B cell (primary cell): Measurements from ENCODE around the gene CAMTA1. TPM values are rescaled to one million over a fixed set of nuclear protein-coding genes. Genes with fewer than 3 reads are reported as not detected.

Experiments used
- ATAC-seq: fragments of 200-7000 bp; cut with Tn5 transposase; one replicate; pipeline ENCODE4 v1.10.0; 2021; ENCODE audit warnings: low read depth, mild to moderate bottlenecking, moderate number of reproducible peaks, moderate library complexity
- CTCF ChIA-PET: fragments of 350-600 bp; sonication (Branson Sonifier 250); formaldehyde crosslinking; loops from one replicate; lab custom pipeline; 2021; ENCODE audit warnings: antibody characterized with exemption, inconsistent platforms; lab: Charles Lee
- POLR2A ChIA-PET: fragments of 350-600 bp; sonication (Branson Sonifier 250); formaldehyde crosslinking; loops from one replicate; lab custom pipeline; 2021; ENCODE audit warnings: antibody characterized with exemption; lab: Charles Lee
- DNase-seq: peaks from one replicate; pipeline ENCODE4 v3.0.0; 2013
- H2AFZ ChIP-seq: 2 replicates; pipeline ENCODE4 v1.6.1; 2012; ENCODE audit warnings: mild to moderate bottlenecking, low read depth, low read length; ENCODE audit not compliant: insufficient read depth, poor library complexity, severe bottlenecking
- H3K27ac ChIP-seq, 2 donors: 1 replicate in 1 of 2; 2 replicates in 1 of 2; pipeline ENCODE4 v1.5.1; 2012 to 2013; ENCODE audit warnings: low read length in 2 of 2, mild to moderate bottlenecking in 2 of 2, moderate library complexity in 1 of 2
- H3K27me3 ChIP-seq, 4 experiments: fragments of 200-600 bp in 1 of 4; sonication (generic) in 1 of 4; replicated peaks in 1 of 4; 1 replicate in 2 of 4; 2 replicates in 2 of 4; pipeline versions ENCODE4 v1.6.1 to v1.7.0; 2013 to 2016; ENCODE audit warnings: low read length in 3 of 4, mild to moderate bottlenecking in 2 of 4, mixed read lengths in 1 of 4, moderate library complexity in 1 of 4; ENCODE audit not compliant: insufficient read depth in 4 of 4, control insufficient read depth in 3 of 4; ENCODE audit errors: control extremely low read depth in 1 of 4
- H3K36me3 ChIP-seq, 2 experiments: replicated peaks in 1 of 2; 1 replicate in 1 of 2; 2 replicates in 1 of 2; pipeline versions ENCODE4 v1.6.1 to v1.7.1; 2013; ENCODE audit warnings: low read length in 1 of 2; ENCODE audit not compliant: insufficient read depth in 2 of 2, control insufficient read depth in 1 of 2; ENCODE audit errors: control extremely low read depth in 1 of 2, extremely low read depth in 1 of 2
- H3K4me1 ChIP-seq, 2 donors: fragments of 200-600 bp in 1 of 2; sonication (generic) in 1 of 2; 1 replicate in 1 of 2; 2 replicates in 1 of 2; pipeline versions ENCODE4 v1.5.1 to v1.6.1; 2013 to 2017; ENCODE audit warnings: low read length in 2 of 2; ENCODE audit not compliant: control insufficient read depth in 2 of 2, insufficient read depth in 2 of 2
- H3K4me2 ChIP-seq: replicated peaks from 2 replicates; pipeline ENCODE3; 2012; ENCODE audit warnings: mild to moderate bottlenecking, low read depth, low read length; ENCODE audit not compliant: poor library complexity, severe bottlenecking
- H3K4me3 ChIP-seq, 5 experiments: fragments of 200-600 bp in 1 of 5; sonication (generic) in 1 of 5; 1 replicate in 3 of 5; 2 replicates in 2 of 5; pipeline versions ENCODE4 v1.5.1 to v1.7.0; 2011 to 2016; ENCODE audit warnings: low read length in 4 of 5, mild to moderate bottlenecking in 4 of 5, low read depth in 2 of 5, control low read depth in 1 of 5, moderate library complexity in 1 of 5; ENCODE audit not compliant: insufficient read depth in 1 of 5; ENCODE audit errors: control extremely low read depth in 1 of 5, extremely low read depth in 1 of 5
- H3K79me2 ChIP-seq: fragments of 200-600 bp; sonication (generic); one replicate; pipeline ENCODE4 v1.6.0; 2016; ENCODE audit warnings: low read length; ENCODE audit not compliant: control insufficient read depth, insufficient read depth
- H3K9ac ChIP-seq: fragments of 200-600 bp; sonication (generic); 2 replicates; pipeline ENCODE4 v1.6.1; 2017; ENCODE audit warnings: mild to moderate bottlenecking, low read length, moderate library complexity
- H3K9me3 ChIP-seq, 3 donors: one replicate each; pipeline versions ENCODE4 v1.6.1 to v1.7.1; 2013; ENCODE audit warnings: low read length in 2 of 3; ENCODE audit not compliant: control insufficient read depth in 2 of 3, insufficient read depth in 1 of 3; ENCODE audit errors: control extremely low read depth in 1 of 3
- H4K20me1 ChIP-seq: 2 replicates; pipeline ENCODE4 v1.6.0; 2012; ENCODE audit warnings: mild to moderate bottlenecking, low read length; ENCODE audit not compliant: insufficient read depth, control insufficient read depth, poor library complexity, severe bottlenecking
- H3K27ac Mint-ChIP-seq: one replicate; pipeline ENCODE4 v1.8.0; 2021; ENCODE audit warnings: mixed read lengths
- H3K27me3 Mint-ChIP-seq: one replicate; pipeline ENCODE4 v1.8.0; 2021; ENCODE audit warnings: mixed read lengths
- H3K4me1 Mint-ChIP-seq: one replicate; pipeline ENCODE4 v1.8.0; 2021; ENCODE audit warnings: mixed read lengths
- H3K4me3 Mint-ChIP-seq: one replicate; pipeline ENCODE4 v1.8.0; 2021; ENCODE audit warnings: mixed read lengths
- H3K9me3 Mint-ChIP-seq: one replicate; pipeline ENCODE4 v1.8.0; 2022; ENCODE audit warnings: mixed read lengths; ENCODE audit not compliant: insufficient read depth
- EZH2 ChIP-seq: IDR thresholded peaks from 2 replicates; pipeline ENCODE4 v1.6.1; 2012; ENCODE audit warnings: borderline replicate concordance, low read depth, mild to moderate bottlenecking, moderate library complexity, low read length; ENCODE audit not compliant: insufficient read depth, poor library complexity, severe bottlenecking
- WGBS: methylation state at CpG from one replicate; pipeline ENCODE4 v1.1.5; 2013; ENCODE audit warnings: missing lambda C conversion rate; ENCODE audit not compliant: insufficient coverage; 5-methylcytosine and 5-hydroxymethylcytosine counted together
- intact Hi-C: fragments of 100-400 bp; cut with micrococcal nuclease; formaldehyde crosslinking; loops from one replicate; pipeline ENCODE4 v1.10.0; 2022
- polyA plus RNA-seq: library from polyadenylated mRNA; depleted of rRNA; stranded (reverse); fragments of >200 nt; gene quantifications from 2 replicates; pipeline ENCODE4 v1.2.3, GENCODE V29; 2012
- total RNA-seq, 2 donors: library from RNA; stranded (reverse); fragments of 120-200 nt in 1 of 2; gene quantifications; 1 replicate in 1 of 2; 2 replicates in 1 of 2; pipeline versions ENCODE4 v1.2.3 to v1.2.4, GENCODE V29; 2013 to 2022
- TF ChIP-seq, protein P1 (sequence below): fragments of 200-600 bp; IDR thresholded peaks from one replicate; pipeline ENCODE4 v1.8.0; 2022; ENCODE audit warnings: antibody characterized with exemption, mild to moderate bottlenecking

Gene CAMTA1
- total and polyA plus RNA-seq, 2 donors (not counting 1 experiment from before 2014, with no cell fraction given) = 42.2 to 45.7 TPM

DNA sequence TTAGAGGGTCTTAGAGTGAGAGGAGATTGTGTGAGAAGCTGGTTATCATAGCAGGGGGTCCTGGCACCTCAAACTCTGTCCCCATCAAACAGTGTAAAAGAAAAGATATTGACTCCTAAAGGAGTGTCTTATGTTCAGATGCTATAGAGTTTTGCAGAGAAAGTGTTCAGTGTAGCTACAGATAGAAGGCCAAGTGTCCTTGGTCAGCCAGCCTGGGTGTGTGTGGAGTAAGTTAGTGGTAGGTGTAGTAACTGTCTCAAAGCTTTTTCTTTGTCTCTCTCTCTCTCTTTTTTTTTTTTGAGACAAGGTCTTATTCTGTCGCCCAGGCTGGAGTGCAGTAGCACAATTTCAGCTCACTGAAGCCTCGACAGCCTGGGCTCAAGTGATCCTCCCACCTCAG is 17.2 kb downstream of the CAMTA1 start:
- no peaks in the 10 kb centered on the region for H3K9me3 ChIP-seq
- peaks cover 82% of the 10 kb centered on the region for H4K20me1 ChIP-seq
- no CpG with 5 or more reads among the region's 2 CpGs for WGBS
- intact Hi-C loops = no loop called here
- no peak for TF ChIP-seq EZH2
- TF ChIP-seq, protein P1, sequence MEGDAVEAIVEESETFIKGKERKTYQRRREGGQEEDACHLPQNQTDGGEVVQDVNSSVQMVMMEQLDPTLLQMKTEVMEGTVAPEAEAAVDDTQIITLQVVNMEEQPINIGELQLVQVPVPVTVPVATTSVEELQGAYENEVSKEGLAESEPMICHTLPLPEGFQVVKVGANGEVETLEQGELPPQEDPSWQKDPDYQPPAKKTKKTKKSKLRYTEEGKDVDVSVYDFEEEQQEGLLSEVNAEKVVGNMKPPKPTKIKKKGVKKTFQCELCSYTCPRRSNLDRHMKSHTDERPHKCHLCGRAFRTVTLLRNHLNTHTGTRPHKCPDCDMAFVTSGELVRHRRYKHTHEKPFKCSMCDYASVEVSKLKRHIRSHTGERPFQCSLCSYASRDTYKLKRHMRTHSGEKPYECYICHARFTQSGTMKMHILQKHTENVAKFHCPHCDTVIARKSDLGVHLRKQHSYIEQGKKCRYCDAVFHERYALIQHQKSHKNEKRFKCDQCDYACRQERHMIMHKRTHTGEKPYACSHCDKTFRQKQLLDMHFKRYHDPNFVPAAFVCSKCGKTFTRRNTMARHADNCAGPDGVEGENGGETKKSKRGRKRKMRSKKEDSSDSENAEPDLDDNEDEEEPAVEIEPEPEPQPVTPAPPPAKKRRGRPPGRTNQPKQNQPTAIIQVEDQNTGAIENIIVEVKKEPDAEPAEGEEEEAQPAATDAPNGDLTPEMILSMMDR = no peak
- POLR2A ChIA-PET = no interaction called here
- no peak overlapping the region for H3K27ac ChIP-seq
- H2AFZ ChIP-seq = no peak overlapping the region
- H3K27me3 ChIP-seq = no peaks in the 10 kb centered on the region
- no peak overlapping the region for H3K9ac ChIP-seq
- no peak for DNase-seq
- Mint-ChIP-seq H3K27ac (no peak overlapping the region), H3K4me1 (peaks cover 47% of the 10 kb centered on the region), H3K4me3 (no peak overlapping the region), H3K9me3 (no peaks in the 10 kb centered on the region), H3K27me3 (no peaks in the 10 kb centered on the region)
- no peak overlapping the region for H3K4me2 ChIP-seq
- H3K4me1 ChIP-seq = peaks cover 14 to 24% of the 10 kb centered on the region in 2 donors
- peaks cover 98% of the 10 kb centered on the region for H3K79me2 ChIP-seq
- H3K36me3 ChIP-seq = peaks cover 2% of the 10 kb centered on the region in 2 experiments
- no peak overlapping the region for H3K4me3 ChIP-seq
- ATAC-seq = no peak
- CTCF ChIA-PET = no interaction called here

DNA sequence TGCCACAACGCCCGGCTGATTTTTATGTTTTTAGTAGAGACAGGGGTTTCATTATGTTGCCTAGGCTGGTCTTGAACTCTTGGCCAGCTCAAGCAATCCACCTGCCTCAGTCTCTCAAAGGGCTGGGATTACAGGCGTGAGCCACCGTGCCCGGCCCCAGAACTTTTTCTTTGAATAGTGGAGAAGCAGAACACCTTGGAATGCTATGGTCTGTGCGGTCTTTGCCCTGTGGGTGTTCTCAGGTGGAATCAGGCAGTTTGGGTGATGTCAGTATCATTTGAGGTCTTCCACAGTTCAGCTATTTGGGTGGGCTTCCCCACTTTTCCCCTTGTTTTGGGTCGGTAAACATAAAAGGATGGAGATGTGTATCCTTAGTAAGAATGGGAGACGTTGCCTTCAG is 17.6 kb downstream of the CAMTA1 start:
- CTCF ChIA-PET = no interaction called here
- Histone ChIP-seq H3K9me3 (no peaks in the 10 kb centered on the region), H3K79me2 (peaks cover 99% of the 10 kb centered on the region), H3K9ac (no peak overlapping the region), H3K27me3 (no peaks in the 10 kb centered on the region), H3K4me3 (no peak overlapping the region), H3K27ac (no peak overlapping the region), H4K20me1 (peaks cover 87% of the 10 kb centered on the region), H3K36me3 (peaks cover 2% of the 10 kb centered on the region in 2 experiments), H3K4me1 (peaks cover 14 to 24% of the 10 kb centered on the region in 2 donors), H2AFZ (no peak overlapping the region), H3K4me2 (no peak overlapping the region)
- WGBS = 95% methylated on average over 5 of the region's 8 CpGs
- Mint-ChIP-seq H3K9me3 (no peaks in the 10 kb centered on the region), H3K27ac (no peak overlapping the region), H3K4me3 (no peak overlapping the region), H3K27me3 (no peaks in the 10 kb centered on the region), H3K4me1 (peaks cover 47% of the 10 kb centered on the region)
- no peak for DNase-seq
- POLR2A ChIA-PET = no interaction called here
- ATAC-seq = no peak
- intact Hi-C loops = no loop called here
- TF ChIP-seq EZH2 = no peak
- TF ChIP-seq, protein P1 = no peak
